DOHH2 (cell line): ENCODE measurements around the gene STYK1.

ENCODE experiments used
- CTCF ChIP-seq: fragments of 200-600 bp; sonication (generic); IDR thresholded peaks from one replicate; pipeline ENCODE4 v1.5.1; 2014; ENCODE audit warnings: antibody characterized with exemption, mild to moderate bottlenecking, low read depth, low read length; ENCODE audit not compliant: poor library complexity, severe bottlenecking
- EZH2phosphoT487 ChIP-seq: fragments of 200-600 bp; sonication (generic); IDR thresholded peaks from 2 replicates; pipeline ENCODE4 v1.6.1; 2017; ENCODE audit warnings: borderline replicate concordance, mild to moderate bottlenecking, antibody characterized with exemption, low read length, moderate library complexity, mixed read lengths

DNA sequence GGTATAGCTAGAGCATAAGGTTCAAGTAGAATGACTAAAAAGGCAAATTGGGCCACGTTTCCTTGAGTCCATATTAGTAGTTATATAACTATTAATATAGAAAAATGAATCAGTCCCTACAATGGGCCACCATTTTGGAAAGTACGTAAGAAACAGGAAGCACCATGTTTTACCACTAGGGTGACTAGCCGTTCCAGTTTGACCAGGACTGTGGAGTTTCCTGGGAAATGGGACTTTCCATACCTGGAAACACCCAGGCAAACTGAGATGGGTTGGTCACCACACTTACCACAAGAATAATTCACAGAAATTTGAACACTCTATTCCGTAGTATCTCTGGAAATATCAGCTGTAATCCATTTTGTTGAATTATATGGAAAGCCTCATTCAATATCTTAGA, 58.3 kb downstream of the STYK1 start:
- TF ChIP-seq CTCF (no peak), EZH2phosphoT487 (no peak)
